ENCODE data around the gene C6orf47.

DNA sequence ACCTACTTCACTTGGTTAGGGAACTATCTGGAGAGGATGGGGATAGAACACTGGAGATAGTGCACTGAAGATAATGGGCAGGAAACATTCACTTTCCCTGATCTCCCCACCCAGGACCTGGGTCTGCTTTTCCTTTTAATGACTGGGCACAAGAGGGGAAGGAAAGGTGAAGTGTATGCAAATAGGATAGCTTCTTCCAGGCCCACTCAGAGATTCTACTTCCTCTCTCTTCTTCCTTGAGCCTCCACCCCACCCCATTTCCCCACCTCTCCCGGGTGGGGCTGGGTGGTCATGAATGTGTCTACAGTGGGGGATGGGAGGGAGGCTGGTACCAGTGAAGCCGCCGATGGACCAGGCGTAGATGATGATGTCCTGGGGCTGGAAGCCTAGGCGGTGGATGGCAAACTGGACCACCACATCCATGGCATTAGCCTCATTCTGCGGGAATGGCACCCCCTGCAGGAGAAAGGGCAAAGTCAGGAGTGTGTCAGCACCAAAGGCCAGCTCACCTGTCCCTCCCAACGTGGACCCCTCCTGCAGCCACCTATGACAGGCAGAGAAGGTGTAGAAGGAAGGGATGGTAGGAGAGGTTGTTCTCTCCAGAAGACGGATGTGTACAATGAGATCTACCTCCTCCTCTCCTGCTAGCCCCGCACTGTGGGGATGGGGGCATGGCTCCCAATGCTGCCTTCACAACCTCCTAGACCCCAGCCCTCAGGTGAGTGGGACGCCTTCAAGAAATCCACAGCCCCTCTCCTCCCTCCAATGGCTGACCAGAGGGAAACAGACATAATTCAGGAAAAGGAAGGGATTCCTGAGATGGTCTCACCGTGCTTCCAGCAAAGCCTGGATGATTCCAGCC is 28.9 kb upstream of the C6orf47 start:
- TF ChIP-seq CTCF (conservative IDR thresholded peaks at IDR 0.05 in 1 of 2, IDR thresholded peaks at IDR 0.05 in 1 of 2; ENCODE audit: extremely low read depth in 1 of 2, insufficient read depth in 1 of 2, low read depth in 1 of 2, low read length in 2 of 2), result peak; percentile 36 to 46
- TF ChIP-seq EZH2 (IDR thresholded peaks at IDR 0.05; ENCODE audit: borderline replicate concordance, low read length), result no peak
